OCI-LY3 (cell line): ENCODE measurements around the gene EIF3F.

Experiments
- H2AFZ ChIP-seq: fragments of 200-600, 300-600 bp; shearing (Covaris generic); 2 replicates; pipeline ENCODE4 v1.6.0; 2014; ENCODE audit warnings: antibody characterized with exemption, low read depth, low read length
- H3K27ac ChIP-seq: fragments of 200-600, 300-600 bp; sonication (generic); 2 replicates; pipeline ENCODE4 v1.5.1; 2014; ENCODE audit warnings: mild to moderate bottlenecking, low read length, moderate library complexity, mixed read lengths
- H3K27me3 ChIP-seq: fragments of 200-600, 300-600 bp; sonication (generic); 2 replicates; pipeline ENCODE4 v1.6.1; 2014; ENCODE audit warnings: low read depth, low read length, mixed read lengths
- H3K36me3 ChIP-seq: fragments of 200-600, 300-600 bp; sonication (generic); replicated peaks from 2 replicates; pipeline ENCODE3; 2014; ENCODE audit warnings: low read depth, low read length, mixed read lengths
- H3K4me1 ChIP-seq: fragments of 300-600, 200-600 bp; sonication (generic); 2 replicates; pipeline ENCODE4 v1.6.1; 2014; ENCODE audit warnings: low read length, mixed read lengths
- H3K4me2 ChIP-seq: fragments of 200-600, 300-600 bp; sonication (generic); 2 replicates; pipeline ENCODE4 v1.6.1; 2014; ENCODE audit warnings: low read length, mixed read lengths
- H3K4me3 ChIP-seq: fragments of 300-600, 200-600 bp; sonication (generic); 2 replicates; pipeline ENCODE4 v1.5.1; 2014; ENCODE audit warnings: antibody characterized with exemption, mild to moderate bottlenecking, low read length, moderate library complexity
- H3K79me2 ChIP-seq: fragments of 300-600, 200-600 bp; shearing (Covaris generic); 2 replicates; pipeline ENCODE4 v1.6.1; 2014; ENCODE audit warnings: mild to moderate bottlenecking, low read length, mixed read lengths
- H3K9ac ChIP-seq: fragments of 300-600, 200-600 bp; shearing (Covaris generic); 2 replicates; pipeline ENCODE4 v1.6.0; 2014; ENCODE audit warnings: mild to moderate bottlenecking, low read length, moderate library complexity
- H3K9me3 ChIP-seq: fragments of 200-600, 300-600 bp; shearing (Covaris generic); 2 replicates; pipeline ENCODE4 v1.6.1; 2014; ENCODE audit warnings: low read length, mixed read lengths; ENCODE audit not compliant: insufficient read depth
- H4K20me1 ChIP-seq: fragments of 200-600, 300-600 bp; sonication (generic); 2 replicates; pipeline ENCODE4 v1.6.1; 2016; ENCODE audit warnings: low read length, mixed read lengths; ENCODE audit not compliant: insufficient read depth
- EZH2phosphoT487 ChIP-seq: fragments of 200-600 bp; shearing (Covaris generic); IDR thresholded peaks from 2 replicates; pipeline ENCODE4 v1.6.1; 2018; ENCODE audit warnings: antibody characterized with exemption, mixed run types, low read depth
- TF ChIP-seq, protein P1 (sequence below): fragments of 200-600, 300-600 bp; sonication (generic); IDR thresholded peaks from 2 replicates; pipeline ENCODE4 v1.5.1; 2014; ENCODE audit warnings: antibody characterized with exemption, low read length, low read depth

The EIF3F gene

DNA sequence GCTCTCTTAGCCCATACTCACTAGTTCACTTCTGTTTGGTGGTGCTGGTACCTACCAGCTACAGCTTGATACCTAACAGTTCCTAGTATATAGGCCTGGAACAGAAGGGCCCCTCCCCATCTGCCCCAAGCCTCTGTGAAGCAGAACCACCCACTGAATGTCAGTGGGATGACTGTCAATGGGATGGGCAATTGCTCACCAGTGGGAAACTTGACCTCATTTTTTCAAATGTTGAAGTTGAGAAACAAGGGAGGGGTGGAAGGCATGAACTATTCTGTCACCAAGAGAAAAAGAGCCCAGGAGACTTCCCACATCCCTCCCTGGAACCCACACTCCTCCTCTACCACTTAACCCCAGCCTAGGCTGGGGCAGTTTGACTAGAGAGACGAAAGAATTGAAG, 21.8 kb upstream of the EIF3F start, which contains the start of gene NLRP10:
Gene NLRP10 (minus strand): TSS at position 62 of the 400 bp plus-strand sequence. CDS start 1,952 bp downstream, outside the sequence.
- H3K27ac ChIP-seq: no peak within 1 kb of the TSS
- H3K27me3 ChIP-seq: 0 out of 2 replicates have a peak, but pooled peaks cover 2% of the 10 kb centered on the region
- no peak for TF ChIP-seq EZH2phosphoT487
- no peaks in the 10 kb centered on the region for H3K79me2 ChIP-seq
- no peak within 1 kb of the TSS for H3K9ac ChIP-seq
- H4K20me1 ChIP-seq: no peaks in the 10 kb centered on the region
- H3K4me1 ChIP-seq: peaks cover 17% of the 10 kb centered on the region
- no peak within 1 kb of the TSS for H3K4me3 ChIP-seq
- no peak within 1 kb of the TSS for H2AFZ ChIP-seq
- no peaks in the 10 kb centered on the region for H3K9me3 ChIP-seq
- H3K4me2 ChIP-seq: peak within 1 kb of the TSS; percentile 32; the same call in 1 of the 2 replicates
- H3K36me3 ChIP-seq: no peaks in the 10 kb centered on the region

DNA sequence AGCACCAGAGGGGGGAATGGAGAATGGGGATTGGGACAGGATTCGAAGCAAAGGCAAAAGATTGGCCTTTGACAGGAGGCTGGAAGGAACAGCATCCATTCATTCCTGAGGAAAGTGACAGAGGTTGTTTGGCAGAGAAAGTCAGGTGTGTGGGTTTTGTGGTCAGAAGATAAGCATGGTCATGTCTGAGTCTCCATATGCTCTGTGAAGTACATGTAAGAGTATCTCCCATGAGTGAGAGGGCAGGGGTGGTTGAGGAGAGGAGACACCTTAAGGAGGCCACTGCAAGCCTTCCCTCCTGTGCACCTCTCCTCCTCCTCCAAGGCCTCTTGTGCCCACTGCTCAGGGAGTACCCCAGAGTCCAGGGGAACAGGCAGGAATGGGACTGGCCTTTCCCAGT, 20.0 kb upstream of the EIF3F start:
- no peak for TF ChIP-seq EZH2phosphoT487
- TF ChIP-seq, protein P1, sequence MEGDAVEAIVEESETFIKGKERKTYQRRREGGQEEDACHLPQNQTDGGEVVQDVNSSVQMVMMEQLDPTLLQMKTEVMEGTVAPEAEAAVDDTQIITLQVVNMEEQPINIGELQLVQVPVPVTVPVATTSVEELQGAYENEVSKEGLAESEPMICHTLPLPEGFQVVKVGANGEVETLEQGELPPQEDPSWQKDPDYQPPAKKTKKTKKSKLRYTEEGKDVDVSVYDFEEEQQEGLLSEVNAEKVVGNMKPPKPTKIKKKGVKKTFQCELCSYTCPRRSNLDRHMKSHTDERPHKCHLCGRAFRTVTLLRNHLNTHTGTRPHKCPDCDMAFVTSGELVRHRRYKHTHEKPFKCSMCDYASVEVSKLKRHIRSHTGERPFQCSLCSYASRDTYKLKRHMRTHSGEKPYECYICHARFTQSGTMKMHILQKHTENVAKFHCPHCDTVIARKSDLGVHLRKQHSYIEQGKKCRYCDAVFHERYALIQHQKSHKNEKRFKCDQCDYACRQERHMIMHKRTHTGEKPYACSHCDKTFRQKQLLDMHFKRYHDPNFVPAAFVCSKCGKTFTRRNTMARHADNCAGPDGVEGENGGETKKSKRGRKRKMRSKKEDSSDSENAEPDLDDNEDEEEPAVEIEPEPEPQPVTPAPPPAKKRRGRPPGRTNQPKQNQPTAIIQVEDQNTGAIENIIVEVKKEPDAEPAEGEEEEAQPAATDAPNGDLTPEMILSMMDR: no peak
- H3K36me3 ChIP-seq: no peaks in the 10 kb centered on the region
- no peak overlapping the region for H3K4me3 ChIP-seq

DNA sequence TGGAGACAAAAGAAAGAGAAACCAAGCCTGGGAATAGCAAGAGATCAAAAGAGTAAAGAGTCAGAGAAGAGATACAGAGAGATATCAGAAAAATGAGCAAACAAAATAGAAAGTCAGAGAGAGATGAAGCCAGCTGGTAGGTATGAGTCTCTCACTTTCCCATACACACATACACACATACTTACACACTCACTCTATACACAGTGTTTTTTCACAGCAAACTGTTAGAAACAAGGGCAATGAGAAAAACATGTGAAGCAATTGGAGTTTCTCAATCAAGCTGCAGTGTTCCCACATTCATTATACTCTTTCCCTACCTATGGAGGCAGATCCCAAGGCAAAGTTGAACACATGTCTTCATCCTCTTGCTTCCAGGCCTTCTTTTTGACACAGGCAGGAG, 19.3 kb upstream of the EIF3F start:
- no peaks in the 10 kb centered on the region for H4K20me1 ChIP-seq
- H3K79me2 ChIP-seq: no peaks in the 10 kb centered on the region
- H3K9ac ChIP-seq: no peak overlapping the region
- no peak overlapping the region for H2AFZ ChIP-seq
- peaks cover 17% of the 10 kb centered on the region for H3K4me1 ChIP-seq
- no peak overlapping the region for H3K4me3 ChIP-seq
- no peaks in the 10 kb centered on the region for H3K36me3 ChIP-seq
- no peaks in the 10 kb centered on the region for H3K27me3 ChIP-seq
- H3K4me2 ChIP-seq: no peak overlapping the region
- no peak overlapping the region for H3K27ac ChIP-seq
- H3K9me3 ChIP-seq: no peaks in the 10 kb centered on the region
- TF ChIP-seq EZH2phosphoT487: no peak
- TF ChIP-seq, protein P1: no peak

More for the DNA sequence above, 20.0 kb upstream of the EIF3F start:
- Histone ChIP-seq H3K9me3 (no peaks in the 10 kb centered on the region), H3K79me2 (no peaks in the 10 kb centered on the region), H3K4me1 (peaks cover 17% of the 10 kb centered on the region), H4K20me1 (no peaks in the 10 kb centered on the region), H2AFZ (no peak overlapping the region), H3K27ac (no peak overlapping the region), H3K9ac (no peak overlapping the region), H3K4me2 (no peak overlapping the region), H3K27me3 (no peaks in the 10 kb centered on the region)

DNA sequence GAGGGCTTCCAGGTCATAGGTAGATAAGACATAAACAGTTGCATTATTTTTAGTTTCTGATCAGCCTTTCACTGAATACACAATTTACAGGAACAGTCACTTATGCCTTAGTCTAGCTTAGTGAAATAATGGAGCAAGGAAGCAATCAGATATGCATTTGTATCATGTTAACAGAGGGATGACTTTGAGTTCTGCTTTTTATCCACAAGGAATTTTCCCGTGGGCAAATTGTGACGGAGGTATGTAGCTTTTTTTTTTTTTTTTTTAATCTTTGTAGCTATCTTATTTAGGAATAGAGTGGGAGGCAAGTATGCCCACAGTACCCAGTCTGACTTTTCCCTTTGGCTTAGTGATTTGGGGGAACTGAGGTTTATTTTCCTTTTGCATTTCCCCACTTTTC, 18.5 kb upstream of the EIF3F start:
- no peaks in the 10 kb centered on the region for H3K79me2 ChIP-seq
- no peaks in the 10 kb centered on the region for H3K27me3 ChIP-seq
- H3K36me3 ChIP-seq: no peaks in the 10 kb centered on the region
- H3K4me1 ChIP-seq: peaks cover 10% of the 10 kb centered on the region
- TF ChIP-seq, protein P1: no peak
- no peak for TF ChIP-seq EZH2phosphoT487
- H2AFZ ChIP-seq: no peak overlapping the region
- no peak overlapping the region for H3K4me3 ChIP-seq
- H3K9me3 ChIP-seq: no peaks in the 10 kb centered on the region
- H3K9ac ChIP-seq: no peak overlapping the region
- H4K20me1 ChIP-seq: no peaks in the 10 kb centered on the region
- no peak overlapping the region for H3K27ac ChIP-seq
- no peak overlapping the region for H3K4me2 ChIP-seq
